PFSK-1 (cell line): ENCODE results near the gene GP5.

Experiments
- POLR2AphosphoS5 ChIP-seq: IDR thresholded peaks from 2 replicates; pipeline ENCODE4 v1.6.1; 2012; ENCODE audit warnings: low read depth, mild to moderate bottlenecking, control low read depth, low read length, moderate library complexity
- SIN3A ChIP-seq: IDR thresholded peaks from 2 replicates; pipeline ENCODE4 v1.6.1; 2012; ENCODE audit warnings: mild to moderate bottlenecking, low read length, moderate library complexity, borderline replicate concordance; ENCODE audit not compliant: insufficient read depth
- TF ChIP-seq, protein P1 (sequence below), 2 experiments: IDR thresholded peaks; 2 replicates each; pipeline versions ENCODE4 v1.6.1 to v1.8.0; 2011 to 2012; ENCODE audit warnings: low read depth in 2 of 2, low read length in 2 of 2, control low read depth in 1 of 2, inconsistent platforms in 1 of 2, mild to moderate bottlenecking in 1 of 2, moderate library complexity in 1 of 2; ENCODE audit not compliant: insufficient read depth in 1 of 2

DNA sequence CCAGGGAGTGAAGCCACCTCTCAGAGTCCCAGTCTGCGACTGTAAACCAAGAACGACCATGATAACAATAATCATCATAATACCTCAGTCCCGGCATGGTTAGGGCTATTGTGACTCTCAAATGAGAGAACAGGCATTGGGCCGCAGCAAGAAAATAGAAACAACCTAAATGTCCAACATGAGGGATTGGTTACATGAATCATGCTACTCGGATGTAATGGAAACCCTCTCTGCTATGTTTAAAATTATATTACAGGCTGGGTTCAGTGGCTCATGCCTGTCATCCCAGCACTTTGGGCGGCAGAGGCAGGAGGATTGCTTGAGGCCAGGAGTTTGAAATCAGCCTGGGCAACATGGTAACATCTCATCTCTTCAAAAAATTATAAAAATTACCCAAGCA, 50.7 kb downstream of the GP5 start:
- TF ChIP-seq POLR2AphosphoS5 (no peak), SIN3A (no peak)
- TF ChIP-seq, protein P1, sequence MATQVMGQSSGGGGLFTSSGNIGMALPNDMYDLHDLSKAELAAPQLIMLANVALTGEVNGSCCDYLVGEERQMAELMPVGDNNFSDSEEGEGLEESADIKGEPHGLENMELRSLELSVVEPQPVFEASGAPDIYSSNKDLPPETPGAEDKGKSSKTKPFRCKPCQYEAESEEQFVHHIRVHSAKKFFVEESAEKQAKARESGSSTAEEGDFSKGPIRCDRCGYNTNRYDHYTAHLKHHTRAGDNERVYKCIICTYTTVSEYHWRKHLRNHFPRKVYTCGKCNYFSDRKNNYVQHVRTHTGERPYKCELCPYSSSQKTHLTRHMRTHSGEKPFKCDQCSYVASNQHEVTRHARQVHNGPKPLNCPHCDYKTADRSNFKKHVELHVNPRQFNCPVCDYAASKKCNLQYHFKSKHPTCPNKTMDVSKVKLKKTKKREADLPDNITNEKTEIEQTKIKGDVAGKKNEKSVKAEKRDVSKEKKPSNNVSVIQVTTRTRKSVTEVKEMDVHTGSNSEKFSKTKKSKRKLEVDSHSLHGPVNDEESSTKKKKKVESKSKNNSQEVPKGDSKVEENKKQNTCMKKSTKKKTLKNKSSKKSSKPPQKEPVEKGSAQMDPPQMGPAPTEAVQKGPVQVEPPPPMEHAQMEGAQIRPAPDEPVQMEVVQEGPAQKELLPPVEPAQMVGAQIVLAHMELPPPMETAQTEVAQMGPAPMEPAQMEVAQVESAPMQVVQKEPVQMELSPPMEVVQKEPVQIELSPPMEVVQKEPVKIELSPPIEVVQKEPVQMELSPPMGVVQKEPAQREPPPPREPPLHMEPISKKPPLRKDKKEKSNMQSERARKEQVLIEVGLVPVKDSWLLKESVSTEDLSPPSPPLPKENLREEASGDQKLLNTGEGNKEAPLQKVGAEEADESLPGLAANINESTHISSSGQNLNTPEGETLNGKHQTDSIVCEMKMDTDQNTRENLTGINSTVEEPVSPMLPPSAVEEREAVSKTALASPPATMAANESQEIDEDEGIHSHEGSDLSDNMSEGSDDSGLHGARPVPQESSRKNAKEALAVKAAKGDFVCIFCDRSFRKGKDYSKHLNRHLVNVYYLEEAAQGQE (IDR thresholded peaks at IDR 0.05; ENCODE audit: insufficient read depth in 1 of 2, low read depth in 2 of 2, low read length in 2 of 2) = no peak
